CD8-positive, alpha-beta memory T cell (primary cell): ENCODE measurements around the gene EML6. TPM values are rescaled to one million over a fixed set of nuclear protein-coding genes. Genes with fewer than 3 reads are reported as not detected.

Source experiments
- CTCF ChIA-PET: fragments of 350-600 bp; sonication (Branson Sonifier 250); formaldehyde crosslinking; loops from one replicate; lab custom pipeline; 2021; ENCODE audit warnings: antibody characterized with exemption; lab: Charles Lee
- POLR2A ChIA-PET: fragments of 350-600 bp; sonication (Branson Sonifier 250); formaldehyde crosslinking; loops from one replicate; lab custom pipeline; 2021; ENCODE audit warnings: antibody characterized with exemption; lab: Charles Lee
- DNase-seq, 5 donors: peaks; one replicate each; pipeline versions ENCODE4 v3.0.0 to v3.0.0-alpha.2; 2020 to 2022; ENCODE audit warnings: mixed read lengths in 1 of 5
- H3K27ac ChIP-seq: one replicate; pipeline ENCODE4 v1.7.0; 2013; ENCODE audit warnings: low read depth, mild to moderate bottlenecking, low read length, moderate library complexity
- H3K27me3 ChIP-seq: 2 replicates; pipeline ENCODE4 v1.7.0; 2013; ENCODE audit warnings: low read length, mild to moderate bottlenecking; ENCODE audit not compliant: insufficient read depth, poor library complexity, severe bottlenecking
- H3K36me3 ChIP-seq: 2 replicates; pipeline ENCODE4 v1.7.0; 2013; ENCODE audit warnings: mild to moderate bottlenecking, low read length, moderate library complexity; ENCODE audit not compliant: insufficient read depth
- H3K4me1 ChIP-seq: 2 replicates; pipeline ENCODE4 v1.7.0; 2013; ENCODE audit warnings: mild to moderate bottlenecking, low read length, moderate library complexity; ENCODE audit not compliant: insufficient read depth
- H3K4me3 ChIP-seq: 2 replicates; pipeline ENCODE4 v1.7.0; 2013; ENCODE audit warnings: mild to moderate bottlenecking, low read length
- H3K9me3 ChIP-seq: 2 replicates; pipeline ENCODE4 v1.7.0; 2013; ENCODE audit warnings: mild to moderate bottlenecking, low read length
- H3K27ac Mint-ChIP-seq, 8 donors: one replicate each; pipeline ENCODE4 v1.8.0; 2020 to 2021; ENCODE audit warnings: mixed read lengths in 8 of 8, mild to moderate bottlenecking in 6 of 8, inconsistent platforms in 3 of 8, moderate library complexity in 3 of 8
- H3K27me3 Mint-ChIP-seq, 2 donors: one replicate each; pipeline ENCODE4 v1.8.0; 2020 to 2021; ENCODE audit warnings: mixed read lengths in 2 of 2, mild to moderate bottlenecking in 1 of 2, moderate library complexity in 1 of 2
- H3K36me3 Mint-ChIP-seq, 3 donors: one replicate each; pipeline ENCODE4 v1.8.0; 2020 to 2021; ENCODE audit warnings: mixed read lengths in 3 of 3, inconsistent platforms in 1 of 3, mild to moderate bottlenecking in 1 of 3
- H3K4me1 Mint-ChIP-seq, 3 donors: one replicate each; pipeline ENCODE4 v1.8.0; 2020 to 2021; ENCODE audit warnings: mixed read lengths in 3 of 3, inconsistent platforms in 1 of 3, mild to moderate bottlenecking in 1 of 3
- H3K4me3 Mint-ChIP-seq, 7 donors: one replicate each; pipeline ENCODE4 v1.8.0; 2020 to 2021; ENCODE audit warnings: mixed read lengths in 7 of 7, mild to moderate bottlenecking in 6 of 7, moderate library complexity in 4 of 7, inconsistent platforms in 2 of 7
- H3K9me3 Mint-ChIP-seq, 5 donors: one replicate each; pipeline ENCODE4 v1.8.0; 2020 to 2022; ENCODE audit warnings: mixed read lengths in 5 of 5, mild to moderate bottlenecking in 3 of 5, moderate library complexity in 2 of 5, inconsistent platforms in 1 of 5
- polyA plus RNA-seq: library from polyadenylated mRNA; unstranded; fragments of 300-500 nt; fragmentation: Illumina TruSeq; gene quantifications from one replicate; pipeline ENCODE4 v1.2.3, GENCODE V29; 2021
- total RNA-seq, 2 experiments: library from RNA; stranded (reverse); gene quantifications; one replicate each; pipeline ENCODE4 v1.2.3, GENCODE V29; 2021

Gene EML6
- total and polyA plus RNA-seq, 3 experiments from 2014 or later, result 0.05 to 2.3 (median 1.3) TPM

DNA sequence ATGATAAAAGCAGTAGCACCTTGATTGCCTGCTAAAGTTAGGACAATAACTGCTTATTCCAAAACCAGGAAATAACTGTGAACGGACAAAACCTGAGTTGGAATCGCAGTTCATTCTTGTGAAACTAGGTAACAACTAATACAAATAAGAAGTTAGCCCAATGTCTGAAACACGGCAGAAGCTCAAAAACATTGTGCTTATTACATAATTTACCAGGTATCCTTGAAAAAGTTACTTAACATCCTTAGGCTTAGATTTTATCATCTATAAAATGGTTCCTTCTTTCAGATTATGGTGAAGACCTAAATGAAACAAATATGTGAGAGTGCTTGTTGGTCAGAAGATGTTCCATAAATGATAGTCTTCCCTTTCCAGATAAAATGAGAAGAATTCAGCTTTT lies 294.4 kb downstream of the EML6 start:
- Mint-ChIP-seq H3K9me3 (peaks cover 0 to 7% (median 0%) of the 10 kb centered on the region in 5 donors), H3K4me3 (no peak overlapping the region), H3K4me1 (peaks cover 42 to 69% (median 63%) of the 10 kb centered on the region in 3 donors), H3K36me3 (peaks cover 4 to 13% (median 4%) of the 10 kb centered on the region in 3 donors), H3K27me3 (no peaks in the 10 kb centered on the region), H3K27ac (peak overlapping the region in 1 of 8 donors; percentile 10)
- Histone ChIP-seq H3K4me3 (no peak overlapping the region), H3K9me3 (no peaks in the 10 kb centered on the region), H3K36me3 (no peaks in the 10 kb centered on the region), H3K27me3 (no peaks in the 10 kb centered on the region), H3K27ac (no peak overlapping the region), H3K4me1 (peaks cover 8% of the 10 kb centered on the region)
- POLR2A ChIA-PET, result no interaction called here
- CTCF ChIA-PET, result interaction anchor here (2.9 kb wide), 1 partner anchor 150 kb away, joined by 11 read pairs; no protein-coding TSS in a partner anchor
- no peak for DNase-seq

DNA sequence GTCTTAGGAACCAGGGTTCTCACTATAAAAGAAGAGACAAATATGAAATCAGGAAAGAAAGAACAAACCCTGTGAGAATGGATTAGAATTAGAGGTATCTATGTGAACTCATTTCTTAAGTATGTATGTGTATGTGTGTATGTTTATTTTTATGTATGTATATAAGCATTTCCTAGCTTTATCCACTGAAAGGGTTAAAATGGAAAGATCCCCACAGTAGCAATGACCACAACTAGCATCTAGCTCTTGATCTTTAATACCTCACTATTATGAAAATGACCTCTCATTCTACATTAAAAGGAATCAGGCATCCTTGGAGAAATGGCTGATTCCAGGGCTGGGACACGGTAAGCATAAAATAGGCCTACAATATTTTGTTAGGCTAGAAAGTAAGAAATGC lies 295.2 kb downstream of the EML6 start:
- Mint-ChIP-seq H3K9me3 (peaks cover 0 to 7% (median 0%) of the 10 kb centered on the region in 5 donors), H3K27me3 (no peaks in the 10 kb centered on the region), H3K27ac (no peak overlapping the region), H3K36me3 (peaks cover 4 to 13% (median 4%) of the 10 kb centered on the region in 3 donors), H3K4me1 (peaks cover 37 to 61% (median 56%) of the 10 kb centered on the region in 3 donors), H3K4me3 (no peak overlapping the region)
- no peak overlapping the region for H3K4me3 ChIP-seq
- DNase-seq, result no peak
- peaks cover 14% of the 10 kb centered on the region for H3K4me1 ChIP-seq
- no peaks in the 10 kb centered on the region for H3K9me3 ChIP-seq
- no peaks in the 10 kb centered on the region for H3K27me3 ChIP-seq
- no peaks in the 10 kb centered on the region for H3K36me3 ChIP-seq
- ChIA-PET POLR2A (no interaction called here), CTCF (interaction anchor here (1.1 to 2.9 kb wide), 2 partner anchors 31 to 150 kb away, joined by 3 to 11 read pairs; no protein-coding TSS in a partner anchor)
- no peak overlapping the region for H3K27ac ChIP-seq

DNA sequence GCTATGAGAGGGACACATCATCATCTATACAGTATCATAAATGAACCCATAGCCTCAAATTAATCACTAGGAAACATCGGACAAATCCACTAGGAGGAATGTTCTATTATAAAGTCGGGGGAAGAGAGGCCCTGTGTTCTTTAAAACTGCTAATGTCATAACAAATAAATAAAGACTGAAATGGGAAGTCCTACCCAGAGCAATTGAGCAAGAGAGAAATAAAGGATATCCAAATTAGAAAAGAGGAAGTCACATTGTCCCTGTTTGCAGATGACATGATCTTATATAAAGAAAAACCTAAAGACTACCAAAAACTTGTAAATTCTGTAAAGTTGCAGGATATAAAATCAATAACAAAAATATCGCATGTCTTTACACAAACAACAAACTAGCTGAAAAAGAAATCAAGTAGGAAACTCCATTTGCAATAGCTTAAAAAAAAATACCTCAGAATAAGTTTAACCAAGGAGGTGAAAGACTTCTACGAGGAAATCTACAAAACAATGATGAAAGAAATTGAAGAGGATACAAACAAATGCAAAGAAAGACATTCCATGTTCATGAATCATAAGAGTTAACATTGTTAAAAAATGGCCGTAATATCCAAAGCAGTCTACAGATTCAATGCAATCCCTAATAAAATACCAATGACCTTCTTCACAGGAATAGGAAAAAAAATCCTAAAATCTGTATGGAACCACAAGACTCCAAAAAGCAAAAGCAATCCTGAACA lies 296.2 kb downstream of the EML6 start:
- Histone ChIP-seq H3K4me1 (peaks cover 17% of the 10 kb centered on the region), H3K27ac (no peak overlapping the region), H3K4me3 (no peak overlapping the region), H3K27me3 (no peaks in the 10 kb centered on the region), H3K36me3 (no peaks in the 10 kb centered on the region), H3K9me3 (no peaks in the 10 kb centered on the region)
- CTCF ChIA-PET, result interaction anchor here (1.1 kb wide), 1 partner anchor 30 kb away, joined by 3 read pairs; no protein-coding TSS in a partner anchor
- H3K36me3 Mint-ChIP-seq, result peaks cover 4 to 13% (median 4%) of the 10 kb centered on the region in 3 donors
- peaks cover 0 to 7% (median 0%) of the 10 kb centered on the region in 5 donors for H3K9me3 Mint-ChIP-seq
- H3K4me3 Mint-ChIP-seq, result peak overlapping the region in 1 of 7 donors; percentile 14
- POLR2A ChIA-PET, result no interaction called here
- no peak for DNase-seq
- H3K27ac Mint-ChIP-seq, result peak overlapping the region in 4 of 8 donors; percentile 8 to 71 (median 18)
- peaks cover 37 to 54% (median 51%) of the 10 kb centered on the region in 3 donors for H3K4me1 Mint-ChIP-seq
- no peaks in the 10 kb centered on the region for H3K27me3 Mint-ChIP-seq
